ENCODE results near the gene TAF1. TPM values are rescaled to one million over a fixed set of nuclear protein-coding genes. Genes with fewer than 3 reads are reported as not detected.

TAF1 gene
- total and polyA plus RNA-seq, 2 donors (not counting 1 experiment from before 2014, with no cell fraction given) = 19.3 to 49.0 TPM

- no peaks in the 10 kb centered on the region for H3K9me3 ChIP-seq (ENCODE audit: control insufficient read depth, insufficient read depth, low read depth, low read length)
- H3K79me2 ChIP-seq (ENCODE audit: control insufficient read depth, insufficient read depth, low read length) = no peaks in the 10 kb centered on the region
- H3K36me3 ChIP-seq (ENCODE audit: control insufficient read depth, insufficient read depth, low read length) = no peaks in the 10 kb centered on the region
- no peak for TF ChIP-seq CTCF (conservative IDR thresholded peaks at IDR 0.05 in 1 of 2, IDR thresholded peaks at IDR 0.05 in 1 of 2; ENCODE audit: low read depth in 1 of 2, low read length in 2 of 2)
- no peak for TF ChIP-seq EZH2 (IDR thresholded peaks at IDR 0.05; ENCODE audit: low read length, missing control alignments)
- H3K27ac ChIP-seq (ENCODE audit: insufficient read depth, low read length) = no peak overlapping the region
- H2AFZ ChIP-seq (ENCODE audit: low read length) = no peak overlapping the region
- no peaks in the 10 kb centered on the region for H4K20me1 ChIP-seq (ENCODE audit: control insufficient read depth, extremely low read depth, insufficient read depth, low read length)
- H3K4me3 ChIP-seq (replicated peaks in 1 of 4; ENCODE audit: control extremely low read depth in 1 of 4, insufficient read depth in 1 of 4, low read depth in 3 of 4, low read length in 4 of 4) = no peak overlapping the region
- H3K4me1 ChIP-seq (ENCODE audit: control insufficient read depth, extremely low read depth, insufficient read depth, low read length) = no peaks in the 10 kb centered on the region
- no peak for DNase-seq (ENCODE audit: low read depth in 2 of 2)
- H3K4me2 ChIP-seq (ENCODE audit: extremely low read depth, insufficient read depth, low read length) = no peak overlapping the region
- H3K9ac ChIP-seq (ENCODE audit: insufficient read depth, low read length) = no peak overlapping the region
- H3K27me3 ChIP-seq (ENCODE audit: control insufficient read depth, insufficient read depth, low read length) = no peaks in the 10 kb centered on the region
These were observed 121.7 kb downstream of the TAF1 start for GRCh38 chrX:71487814-71488213.

- H3K36me3 ChIP-seq (ENCODE audit: control insufficient read depth, insufficient read depth, low read length) = no peaks in the 10 kb centered on the region
- no peaks in the 10 kb centered on the region for H4K20me1 ChIP-seq (ENCODE audit: control insufficient read depth, extremely low read depth, insufficient read depth, low read length)
- H3K79me2 ChIP-seq (ENCODE audit: control insufficient read depth, insufficient read depth, low read length) = no peaks in the 10 kb centered on the region
- peak in 1 of 2 donors; percentile 14 for DNase-seq (ENCODE audit: low read depth in 2 of 2)
- H3K4me2 ChIP-seq (ENCODE audit: extremely low read depth, insufficient read depth, low read length) = no peak overlapping the region
- no peaks in the 10 kb centered on the region for H3K4me1 ChIP-seq (ENCODE audit: control insufficient read depth, extremely low read depth, insufficient read depth, low read length)
- H3K27me3 ChIP-seq (ENCODE audit: control insufficient read depth, insufficient read depth, low read length) = no peaks in the 10 kb centered on the region
- H3K9me3 ChIP-seq (ENCODE audit: control insufficient read depth, insufficient read depth, low read depth, low read length) = no peaks in the 10 kb centered on the region
- TF ChIP-seq EZH2 (IDR thresholded peaks at IDR 0.05; ENCODE audit: low read length, missing control alignments) (no peak), CTCF (conservative IDR thresholded peaks at IDR 0.05 in 1 of 2, IDR thresholded peaks at IDR 0.05 in 1 of 2; ENCODE audit: low read depth in 1 of 2, low read length in 2 of 2) (no peak)
- H2AFZ ChIP-seq (ENCODE audit: low read length) = no peak overlapping the region
- no peak overlapping the region for H3K4me3 ChIP-seq (replicated peaks in 1 of 4; ENCODE audit: control extremely low read depth in 1 of 4, insufficient read depth in 1 of 4, low read depth in 3 of 4, low read length in 4 of 4)
- no peak overlapping the region for H3K9ac ChIP-seq (ENCODE audit: insufficient read depth, low read length)
- H3K27ac ChIP-seq (ENCODE audit: insufficient read depth, low read length) = no peak overlapping the region
These were observed 123.4 kb downstream of the TAF1 start for GRCh38 chrX:71489540-71489939.

- Histone ChIP-seq H3K9ac (ENCODE audit: insufficient read depth, low read length) (peak overlapping the region; percentile 21), H3K4me1 (ENCODE audit: control insufficient read depth, extremely low read depth, insufficient read depth, low read length) (no peaks in the 10 kb centered on the region), H3K4me3 (replicated peaks in 1 of 4; ENCODE audit: control extremely low read depth in 1 of 4, insufficient read depth in 1 of 4, low read depth in 3 of 4, low read length in 4 of 4) (peak overlapping the region; percentile 5 to 63 (median 48)), H3K27me3 (ENCODE audit: control insufficient read depth, insufficient read depth, low read length) (no peaks in the 10 kb centered on the region), H3K79me2 (ENCODE audit: control insufficient read depth, insufficient read depth, low read length) (no peaks in the 10 kb centered on the region), H2AFZ (ENCODE audit: low read length) (peak overlapping the region; percentile 2), H3K36me3 (ENCODE audit: control insufficient read depth, insufficient read depth, low read length) (no peaks in the 10 kb centered on the region), H4K20me1 (ENCODE audit: control insufficient read depth, extremely low read depth, insufficient read depth, low read length) (no peaks in the 10 kb centered on the region), H3K4me2 (ENCODE audit: extremely low read depth, insufficient read depth, low read length) (peak overlapping the region; percentile 69), H3K27ac (ENCODE audit: insufficient read depth, low read length) (no peak overlapping the region), H3K9me3 (ENCODE audit: control insufficient read depth, insufficient read depth, low read depth, low read length) (no peaks in the 10 kb centered on the region)
- no peak for TF ChIP-seq EZH2 (IDR thresholded peaks at IDR 0.05; ENCODE audit: low read length, missing control alignments)
- no peak for TF ChIP-seq CTCF (conservative IDR thresholded peaks at IDR 0.05 in 1 of 2, IDR thresholded peaks at IDR 0.05 in 1 of 2; ENCODE audit: low read depth in 1 of 2, low read length in 2 of 2)
- peak; percentile 41 to 51 for DNase-seq (ENCODE audit: low read depth in 2 of 2)
These were observed 126.3 kb downstream of the TAF1 start for GRCh38 chrX:71492231-71493065.

All from fibroblast of lung (primary cell).